Ureter (tissue), 1 donor: ENCODE data around the gene SH3GLB1. TPM values are rescaled to one million over a fixed set of nuclear protein-coding genes. Genes with fewer than 3 reads are reported as not detected.
A peak's percentile ranks its signal among the peaks of the same experiment; 100 is the strongest.
"Not testable (repeated sequence)": the region's sequence is repeated elsewhere in the genome, so short reads cannot be mapped to it uniquely, and the experiment has no call there.

ENCODE experiments used
- DNase-seq: peaks from one replicate; pipeline ENCODE4 v3.0.0-alpha.2; 2020; ENCODE audit warnings: low spot score
- total RNA-seq: library from RNA; stranded (reverse); gene quantifications from one replicate; pipeline ENCODE4 v1.2.4, GENCODE V29; 2023
- donor health status: DM: yes; HTN: yes; CAD: no.

Gene SH3GLB1
- 101 TPM for total RNA-seq

DNA sequence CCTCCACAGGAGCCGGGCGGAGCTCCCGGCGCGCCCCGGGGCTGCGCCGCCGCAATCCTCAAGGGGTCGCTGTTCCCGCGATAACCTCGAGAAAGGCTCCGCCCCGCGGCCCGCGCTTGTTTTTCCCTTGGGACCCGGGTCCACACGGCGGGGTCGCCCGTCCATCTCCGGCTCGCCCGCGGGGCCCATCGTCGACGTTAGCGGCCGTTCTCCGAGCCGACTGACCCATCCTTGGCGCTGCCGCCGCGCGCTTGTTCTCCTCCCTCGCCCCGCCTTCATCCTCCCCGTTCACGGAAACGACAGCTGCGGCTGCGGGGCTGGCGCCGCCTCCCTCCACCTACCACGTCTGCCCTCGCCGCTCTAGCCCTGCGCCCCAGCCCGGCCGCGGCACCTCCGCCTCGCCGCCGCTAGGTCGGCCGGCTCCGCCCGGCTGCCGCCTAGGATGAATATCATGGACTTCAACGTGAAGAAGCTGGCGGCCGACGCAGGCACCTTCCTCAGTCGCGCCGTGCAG, at the start of gene SH3GLB1:
Gene SH3GLB1, plus strand, starts transcription at position 119 of the 514 bp plus-strand sequence. Its CDS starts 324 bp downstream, at position 443.
- peak; percentile 93 for DNase-seq

- DNase-seq, result not testable (repeated sequence)
Measured at GRCh38 chr1:86658381-86658780, 46.0 kb upstream of the SH3GLB1 start.

GRCh38 chr1:86666368-86666767, 38.0 kb upstream of the SH3GLB1 start:
- DNase-seq, result no peak

DNA sequence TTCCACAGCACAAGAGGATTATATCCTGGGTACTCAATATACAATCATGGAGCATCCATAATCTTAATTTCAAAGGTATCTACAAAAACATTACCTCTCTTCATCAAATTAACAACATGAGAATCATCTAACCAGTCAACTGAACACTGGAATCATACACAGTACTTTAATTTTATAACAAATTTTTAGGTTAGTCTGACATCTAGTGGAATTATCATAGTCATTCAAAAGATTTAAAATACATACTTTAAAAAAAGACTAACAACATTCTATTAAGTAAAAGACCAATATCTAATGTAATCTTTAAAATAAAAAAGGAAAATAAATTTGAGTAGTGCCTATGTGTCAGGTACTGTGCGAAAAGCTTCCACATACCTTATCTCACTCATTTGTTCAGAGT, 16.8 kb upstream of the SH3GLB1 start:
- DNase-seq, result no peak

DNA sequence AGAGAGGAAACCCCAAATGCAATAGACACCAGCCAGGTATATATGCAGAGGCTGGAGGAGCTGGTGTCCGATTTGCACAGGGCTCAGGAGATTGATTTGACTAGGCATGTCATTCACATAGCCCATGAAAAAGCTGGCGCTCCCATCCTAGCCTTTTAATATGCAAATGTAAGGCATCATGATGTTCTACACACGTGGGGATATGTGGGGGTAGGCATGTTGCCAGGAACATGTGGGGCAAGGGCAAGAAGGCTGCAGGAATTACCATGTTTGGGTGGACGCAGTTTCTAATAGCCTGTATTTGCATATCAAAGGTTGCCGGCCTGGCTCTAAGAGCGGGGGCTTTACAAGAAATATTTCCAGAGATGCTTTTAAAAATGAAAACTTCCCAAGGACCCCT, 11.7 kb upstream of the SH3GLB1 start:
- DNase-seq, result no peak

DNA sequence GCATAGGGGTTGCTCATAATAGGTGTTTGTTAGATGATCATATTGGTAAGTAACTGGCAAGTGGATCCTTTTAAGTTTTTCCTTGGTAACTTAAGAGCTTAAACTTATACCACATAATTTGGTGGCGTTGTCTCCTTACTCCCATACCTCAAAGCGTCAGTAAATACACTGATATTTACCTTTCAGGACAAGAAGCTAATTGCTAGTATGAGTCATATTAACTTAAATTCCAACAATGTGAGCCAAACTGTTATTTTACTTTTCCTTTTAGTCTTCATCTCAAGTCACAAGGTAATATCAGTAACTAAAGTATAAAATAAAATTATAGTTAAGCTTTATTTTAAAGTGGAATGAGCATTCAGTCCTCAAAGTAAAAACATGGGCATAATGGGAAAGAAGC, 9.0 kb upstream of the SH3GLB1 start:
- DNase-seq, result no peak

DNA sequence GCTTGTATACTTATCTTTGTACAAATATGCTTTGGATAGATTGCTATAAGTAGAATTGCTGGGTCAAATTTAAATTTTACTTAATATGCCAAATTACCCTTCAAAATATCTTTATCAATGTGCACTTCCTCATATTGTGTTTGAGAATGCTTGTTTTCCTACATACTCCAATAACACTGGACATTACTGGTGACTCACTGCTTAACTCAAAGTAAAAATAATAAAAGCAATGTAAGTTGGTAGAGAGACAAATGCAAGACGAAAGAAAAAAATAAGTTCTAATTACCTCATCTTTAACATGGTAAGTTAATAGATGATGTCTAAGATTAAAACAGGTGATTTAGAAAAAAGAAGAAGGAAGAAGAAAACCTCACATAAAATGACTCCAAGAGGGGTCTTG, 7.9 kb upstream of the SH3GLB1 start:
- no peak for DNase-seq

DNA sequence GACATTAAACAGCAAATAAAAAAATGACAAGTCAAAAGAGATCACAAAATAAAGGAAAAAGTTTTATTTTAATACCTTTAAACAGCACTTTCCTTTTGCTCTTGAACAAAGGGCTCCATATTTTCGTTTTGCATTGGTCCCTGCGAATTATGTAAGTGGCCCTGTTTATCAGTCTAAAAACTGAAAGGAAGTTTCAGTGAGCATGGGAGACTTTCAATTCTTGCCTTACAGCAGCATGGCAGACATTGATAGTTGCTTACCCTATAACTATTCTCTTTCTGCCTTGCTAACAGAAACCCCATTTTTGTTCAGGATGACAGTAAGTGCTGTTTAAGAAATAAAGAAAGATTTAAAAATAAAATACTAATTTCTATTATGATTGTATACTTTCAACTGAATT, 5.2 kb upstream of the SH3GLB1 start:
- no peak for DNase-seq

DNA sequence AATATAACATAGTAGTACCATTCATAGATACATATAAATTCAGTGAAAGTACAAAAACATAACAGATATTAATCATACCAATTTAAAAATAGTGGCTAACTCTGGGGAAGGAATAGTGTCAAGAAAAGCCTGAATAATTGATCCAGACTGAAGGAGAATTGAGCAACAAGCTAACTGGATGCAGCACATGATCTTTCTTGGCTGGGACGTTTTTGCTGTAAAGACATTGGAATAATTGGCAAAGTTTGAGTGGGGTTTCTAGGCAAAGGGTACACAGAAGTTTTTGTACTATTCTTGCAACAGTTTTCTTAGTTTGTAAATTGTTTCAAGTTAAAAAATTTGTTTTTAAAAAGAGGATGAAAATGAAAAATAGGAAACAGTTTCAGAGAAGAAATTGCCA, 2.6 kb upstream of the SH3GLB1 start:
- DNase-seq, result no peak

- DNase-seq, result not testable (repeated sequence)
Measured at GRCh38 chr1:86702954-86703494, 1.4 kb upstream of the SH3GLB1 start.

DNA sequence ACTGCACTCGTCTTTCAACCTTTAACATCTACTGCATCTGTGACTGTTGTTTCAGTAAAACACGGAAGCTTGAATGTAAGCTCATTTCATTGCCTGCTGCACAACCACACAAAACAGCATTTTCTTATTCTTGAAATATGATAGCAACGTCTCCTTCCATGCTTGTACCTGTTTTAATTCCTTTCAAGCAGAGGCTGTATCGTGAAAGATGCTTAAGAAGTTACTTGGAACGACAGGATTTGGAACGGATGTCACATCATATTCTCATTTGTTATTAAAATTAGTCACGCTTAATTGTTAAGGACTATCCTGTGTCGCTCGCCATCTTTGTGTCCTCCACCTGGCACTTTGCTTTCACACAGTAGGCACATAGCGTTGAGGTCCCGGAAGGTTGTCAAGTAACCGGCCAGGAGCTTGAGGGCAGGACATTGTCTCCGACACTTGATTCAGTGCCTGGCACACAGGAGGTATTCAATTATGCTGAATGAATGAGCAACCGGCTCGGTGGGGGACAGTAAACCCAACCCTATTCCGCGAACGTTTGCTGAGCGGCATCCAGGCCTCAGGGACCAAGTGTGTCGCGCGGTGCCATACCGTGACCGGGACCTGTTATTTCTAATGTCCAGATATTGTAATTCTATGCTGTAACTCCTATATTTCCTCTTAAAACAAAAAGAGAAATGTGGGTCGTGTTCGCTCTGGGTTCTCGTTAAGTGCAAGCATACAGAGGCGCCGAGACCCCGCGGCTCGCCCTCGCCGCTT, 499 bp upstream of the SH3GLB1 start:
- no peak for DNase-seq

- DNase-seq, result peak; percentile 70
Measured at GRCh38 chr1:86704972-86705664, 742 bp downstream of the SH3GLB1 start.

- DNase-seq, result no peak
Measured at GRCh38 chr1:86705665-86705985, 1.2 kb downstream of the SH3GLB1 start.

- no peak for DNase-seq
Measured at GRCh38 chr1:86706018-86706635, 1.8 kb downstream of the SH3GLB1 start.

- DNase-seq, result no peak
Measured at GRCh38 chr1:86708920-86709319, 4.5 kb downstream of the SH3GLB1 start.

DNA sequence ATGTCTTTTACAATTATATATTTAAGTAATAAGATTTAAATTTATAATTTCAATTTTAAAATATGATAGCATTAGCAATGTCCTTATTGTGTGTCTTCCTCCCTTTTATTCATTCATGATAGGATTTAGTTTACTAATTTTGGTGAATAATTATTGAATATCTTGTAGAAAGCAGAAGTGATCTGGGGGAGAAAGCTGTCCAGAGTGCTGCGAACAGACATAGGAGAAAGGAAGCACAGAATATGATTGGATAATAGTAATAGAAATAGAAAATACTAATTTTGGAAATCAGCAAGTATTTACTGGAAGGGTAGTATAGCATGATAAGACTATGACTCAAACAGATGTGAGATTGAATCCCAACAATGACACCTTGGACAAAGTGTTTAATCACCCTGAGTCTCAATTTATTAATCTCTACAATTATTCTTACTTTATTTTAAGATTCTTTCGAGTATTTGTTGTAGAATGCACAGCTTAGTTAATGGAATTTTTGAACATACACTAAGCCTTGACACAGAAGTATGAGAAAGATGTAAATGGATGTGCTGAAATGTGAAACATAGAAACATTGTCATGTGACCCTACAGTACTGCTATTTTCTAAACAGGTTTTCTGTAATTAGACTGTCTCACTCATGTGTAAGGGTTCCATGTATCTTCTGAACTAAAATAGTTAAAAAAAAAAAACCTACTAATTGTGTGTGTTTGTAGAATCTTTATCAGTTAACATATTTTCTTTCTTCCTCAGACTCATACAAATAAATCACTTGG, 7.9 kb downstream of the SH3GLB1 start:
- no peak for DNase-seq

DNA sequence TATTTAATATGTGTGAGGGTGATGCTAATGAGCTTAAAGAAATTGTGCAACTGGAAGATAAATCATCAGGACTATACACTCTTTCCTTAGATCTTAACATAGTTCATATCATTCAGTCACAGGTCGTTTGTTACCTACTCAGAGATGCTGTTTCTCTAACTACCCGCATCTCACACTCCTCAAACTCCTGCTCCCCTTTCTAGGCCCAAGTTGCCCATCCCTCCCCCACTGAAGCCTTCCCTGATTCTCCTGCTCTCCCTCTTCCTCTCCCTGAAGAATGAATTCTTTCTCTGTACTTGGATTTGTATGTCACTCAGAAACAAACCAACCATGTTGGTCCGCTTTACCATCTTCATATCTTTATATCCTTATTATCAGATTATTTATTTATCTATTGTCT, 9.1 kb downstream of the SH3GLB1 start:
- no peak for DNase-seq

- DNase-seq, result no peak
Measured at GRCh38 chr1:86714159-86714558, 9.8 kb downstream of the SH3GLB1 start.

- no peak for DNase-seq
Measured at GRCh38 chr1:86714561-86715244, 10.3 kb downstream of the SH3GLB1 start.

DNA sequence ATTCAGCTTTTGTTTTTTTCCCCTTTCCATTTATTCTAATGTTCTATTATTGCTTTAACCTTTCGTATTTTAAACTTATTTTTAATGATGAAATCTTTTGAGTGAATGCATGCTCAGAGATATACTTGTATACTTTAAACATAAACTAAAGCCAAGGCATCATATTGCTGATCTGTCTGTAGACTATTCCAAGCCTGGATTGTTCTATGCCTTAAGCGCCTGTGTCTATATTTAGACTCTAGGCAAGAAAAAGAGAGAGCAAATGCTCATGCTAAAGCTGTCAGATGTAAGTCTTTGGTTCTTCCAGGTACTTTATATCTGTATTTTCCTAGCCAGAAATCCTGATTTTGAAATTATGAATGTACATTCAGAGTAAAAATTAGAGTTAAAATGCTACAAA, 14.4 kb downstream of the SH3GLB1 start:
- no peak for DNase-seq

DNA sequence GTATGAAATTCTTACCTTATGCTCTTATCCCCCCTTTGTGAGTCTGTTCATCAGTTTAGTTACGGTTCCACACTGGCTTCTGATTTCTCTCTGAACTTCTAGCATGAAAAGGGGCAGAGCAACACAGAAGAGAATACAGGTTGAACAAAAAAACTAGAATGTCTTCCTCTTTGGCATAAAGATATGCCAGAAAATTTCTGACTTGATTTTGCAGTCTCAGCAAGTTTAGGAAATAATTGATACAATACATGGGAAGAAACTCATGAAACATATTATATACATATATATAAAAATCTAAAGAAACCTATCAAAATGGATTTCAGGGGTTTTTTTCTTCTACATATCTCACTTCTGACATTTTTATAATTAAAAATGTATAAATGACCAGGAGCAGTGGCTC, 27.0 kb downstream of the SH3GLB1 start:
- no peak for DNase-seq
